SU-DHL-6 (cell line): ENCODE measurements around the gene KDM3A.

Experiments used
- EZH2phosphoT487 ChIP-seq: fragments of 200-600 bp; sonication (generic), shearing (Covaris generic); conservative IDR thresholded peaks from 2 replicates; pipeline ENCODE4 v1.6.1; 2018; ENCODE audit warnings: mild to moderate bottlenecking, antibody characterized with exemption, low read length, moderate library complexity, mixed read lengths
- TF ChIP-seq, protein P1 (sequence below): fragments of 200-600 bp; sonication (generic); IDR thresholded peaks from one replicate; pipeline ENCODE4 v1.5.1; 2017; ENCODE audit warnings: antibody characterized with exemption, mild to moderate bottlenecking, low read length, moderate library complexity; ENCODE audit not compliant: insufficient read depth, poor library complexity, severe bottlenecking

GRCh38 chr2:86445436-86445835, 4.3 kb downstream of the KDM3A start:
- TF ChIP-seq, protein P1, sequence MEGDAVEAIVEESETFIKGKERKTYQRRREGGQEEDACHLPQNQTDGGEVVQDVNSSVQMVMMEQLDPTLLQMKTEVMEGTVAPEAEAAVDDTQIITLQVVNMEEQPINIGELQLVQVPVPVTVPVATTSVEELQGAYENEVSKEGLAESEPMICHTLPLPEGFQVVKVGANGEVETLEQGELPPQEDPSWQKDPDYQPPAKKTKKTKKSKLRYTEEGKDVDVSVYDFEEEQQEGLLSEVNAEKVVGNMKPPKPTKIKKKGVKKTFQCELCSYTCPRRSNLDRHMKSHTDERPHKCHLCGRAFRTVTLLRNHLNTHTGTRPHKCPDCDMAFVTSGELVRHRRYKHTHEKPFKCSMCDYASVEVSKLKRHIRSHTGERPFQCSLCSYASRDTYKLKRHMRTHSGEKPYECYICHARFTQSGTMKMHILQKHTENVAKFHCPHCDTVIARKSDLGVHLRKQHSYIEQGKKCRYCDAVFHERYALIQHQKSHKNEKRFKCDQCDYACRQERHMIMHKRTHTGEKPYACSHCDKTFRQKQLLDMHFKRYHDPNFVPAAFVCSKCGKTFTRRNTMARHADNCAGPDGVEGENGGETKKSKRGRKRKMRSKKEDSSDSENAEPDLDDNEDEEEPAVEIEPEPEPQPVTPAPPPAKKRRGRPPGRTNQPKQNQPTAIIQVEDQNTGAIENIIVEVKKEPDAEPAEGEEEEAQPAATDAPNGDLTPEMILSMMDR: no peak
- TF ChIP-seq EZH2phosphoT487: no peak
